HEK293 (cell line): ENCODE results near the gene PLD3.

Source experiments
- CTCF ChIA-PET: fragments of 350-600 bp; formaldehyde crosslinking; extraction: SDS; loops from one replicate; lab custom pipeline; 2021; ENCODE audit warnings: antibody characterized with exemption; lab: Yijun Ruan, JAX
- POLR2A ChIA-PET: fragments of 300-600 bp; formaldehyde crosslinking; extraction: SDS; loops from one replicate; lab custom pipeline; 2020; ENCODE audit warnings: antibody characterized with exemption, inconsistent platforms; lab: Yijun Ruan, JAX
- H3K27ac ChIP-seq: fragments of 200-500 bp; sonication (Bioruptor generic); 2 replicates; pipeline ENCODE4 v1.5.1; 2014; ENCODE audit warnings: low read depth, low read length, control low read depth, inconsistent platforms; ENCODE audit errors: extremely low read depth
- H3K36me3 ChIP-seq, 2 experiments: fragments of 200-500 bp in 1 of 2; sonication (Bioruptor generic) in 1 of 2; 1 replicate in 1 of 2; 2 replicates in 1 of 2; pipeline ENCODE4 v1.5.1; 2014 to 2017; ENCODE audit warnings: inconsistent platforms in 2 of 2, low read length in 2 of 2; ENCODE audit not compliant: control insufficient read depth in 2 of 2, insufficient read depth in 1 of 2
- H3K4me1 ChIP-seq: fragments of 200-500 bp; sonication (Bioruptor generic); 2 replicates; pipeline ENCODE4 v1.5.1; 2014; ENCODE audit warnings: mild to moderate bottlenecking, low read length, inconsistent platforms; ENCODE audit not compliant: control insufficient read depth, insufficient read depth
- H3K4me3 ChIP-seq: 2 replicates; pipeline ENCODE4 v1.5.1; 2011; ENCODE audit warnings: low read depth, mild to moderate bottlenecking, control low read depth, low read length, moderate library complexity
- H3K9me3 ChIP-seq: fragments of 200-500 bp; sonication (Bioruptor generic); 2 replicates; pipeline ENCODE4 v1.5.1; 2014; ENCODE audit warnings: low read depth, low read length, inconsistent platforms; ENCODE audit not compliant: control insufficient read depth, insufficient read depth
- PRDM10 ChIP-seq: fragments of 450-650 bp; formaldehyde crosslinking; IDR thresholded peaks from 2 replicates; pipeline ENCODE4 v1.5.1; 2016; ENCODE audit warnings: missing biosample characterization, missing genetic modification characterization
- PRDM4 ChIP-seq: fragments of 450-650 bp; formaldehyde crosslinking; IDR thresholded peaks from 2 replicates; pipeline ENCODE4 v1.5.1; 2017; ENCODE audit warnings: missing biosample characterization, missing genetic modification characterization
- SP2 ChIP-seq: fragments of 450-650 bp; formaldehyde crosslinking; IDR thresholded peaks from 2 replicates; pipeline ENCODE4 v1.5.1; 2016; ENCODE audit warnings: missing biosample characterization, missing genetic modification characterization
- ZBTB11 ChIP-seq: fragments of 450-650 bp; formaldehyde crosslinking; conservative IDR thresholded peaks from 2 replicates; pipeline ENCODE4 v1.5.1; 2016; ENCODE audit warnings: low read depth, missing biosample characterization, missing genetic modification characterization
- ZNF146 ChIP-seq: fragments of 450-650 bp; formaldehyde crosslinking; IDR thresholded peaks from 2 replicates; pipeline ENCODE4 v1.5.1; 2016; ENCODE audit warnings: missing biosample characterization, missing genetic modification characterization
- ZNF214 ChIP-seq: fragments of 450-650 bp; formaldehyde crosslinking; IDR thresholded peaks from 2 replicates; pipeline ENCODE4 v1.5.1; 2017; ENCODE audit warnings: missing biosample characterization, mild to moderate bottlenecking, missing genetic modification characterization, borderline replicate concordance
- ZNF623 ChIP-seq: fragments of 450-650 bp; formaldehyde crosslinking; IDR thresholded peaks from 2 replicates; pipeline ENCODE4 v1.5.1; 2016; ENCODE audit warnings: missing biosample characterization, missing genetic modification characterization
- ZNF830 ChIP-seq: fragments of 450-650 bp; IDR thresholded peaks from 2 replicates; pipeline ENCODE4 v1.5.0; 2018; ENCODE audit warnings: missing biosample characterization, missing genetic modification characterization, low read depth, mild to moderate bottlenecking, moderate library complexity
- ZSCAN23 ChIP-seq: fragments of 450-650 bp; formaldehyde crosslinking; IDR thresholded peaks from 2 replicates; pipeline ENCODE4 v1.5.1; 2016; ENCODE audit warnings: missing biosample characterization, missing genetic modification characterization
- ZSCAN30 ChIP-seq: fragments of 450-650 bp; IDR thresholded peaks from 2 replicates; pipeline ENCODE4 v1.5.1; 2018; ENCODE audit warnings: missing biosample characterization, mild to moderate bottlenecking, missing genetic modification characterization, moderate library complexity
- TF ChIP-seq, protein P1 (sequence below): fragments of 450-650 bp; formaldehyde crosslinking; IDR thresholded peaks from 2 replicates; pipeline ENCODE4 v1.5.1; 2016; ENCODE audit warnings: missing biosample characterization, missing genetic modification characterization
- TF ChIP-seq, protein P2 (sequence below): fragments of 450-650 bp; formaldehyde crosslinking; IDR thresholded peaks from 2 replicates; pipeline ENCODE4 v1.5.1; 2016; ENCODE audit warnings: missing biosample characterization, missing genetic modification characterization
- TF ChIP-seq, protein P3 (sequence below): fragments of 450-650 bp; formaldehyde crosslinking; IDR thresholded peaks from 2 replicates; pipeline ENCODE4 v1.5.1; 2016; ENCODE audit warnings: missing biosample characterization, missing genetic modification characterization

PLD3 gene

GRCh38 chr19:40337594-40337993 is 10.9 kb upstream of the PLD3 start (continued):
- no peak for TF ChIP-seq PRDM4 (tag by site-specific recombination)
- no peak for TF ChIP-seq ZNF214 (tag by site-specific recombination)
- TF ChIP-seq PRDM10 (tag by site-specific recombination) = no peak
- no peak for TF ChIP-seq ZNF830
- no peak for TF ChIP-seq SP2 (tag by site-specific recombination)
- no peak for TF ChIP-seq ZNF623
- TF ChIP-seq, protein P1, sequence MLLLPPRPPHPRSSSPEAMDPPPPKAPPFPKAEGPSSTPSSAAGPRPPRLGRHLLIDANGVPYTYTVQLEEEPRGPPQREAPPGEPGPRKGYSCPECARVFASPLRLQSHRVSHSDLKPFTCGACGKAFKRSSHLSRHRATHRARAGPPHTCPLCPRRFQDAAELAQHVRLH = no peak

- peaks cover 68 to 84% of the 10 kb centered on the region in 2 experiments for H3K36me3 ChIP-seq
- no peak overlapping the region for H3K27ac ChIP-seq
- no peaks in the 10 kb centered on the region for H3K4me1 ChIP-seq
- H3K9me3 ChIP-seq = no peaks in the 10 kb centered on the region
- TF ChIP-seq ZNF146 (tag by site-specific recombination) (peak; percentile 98), ZSCAN30 (tag by site-specific recombination) (no peak)
- TF ChIP-seq, protein P2, sequence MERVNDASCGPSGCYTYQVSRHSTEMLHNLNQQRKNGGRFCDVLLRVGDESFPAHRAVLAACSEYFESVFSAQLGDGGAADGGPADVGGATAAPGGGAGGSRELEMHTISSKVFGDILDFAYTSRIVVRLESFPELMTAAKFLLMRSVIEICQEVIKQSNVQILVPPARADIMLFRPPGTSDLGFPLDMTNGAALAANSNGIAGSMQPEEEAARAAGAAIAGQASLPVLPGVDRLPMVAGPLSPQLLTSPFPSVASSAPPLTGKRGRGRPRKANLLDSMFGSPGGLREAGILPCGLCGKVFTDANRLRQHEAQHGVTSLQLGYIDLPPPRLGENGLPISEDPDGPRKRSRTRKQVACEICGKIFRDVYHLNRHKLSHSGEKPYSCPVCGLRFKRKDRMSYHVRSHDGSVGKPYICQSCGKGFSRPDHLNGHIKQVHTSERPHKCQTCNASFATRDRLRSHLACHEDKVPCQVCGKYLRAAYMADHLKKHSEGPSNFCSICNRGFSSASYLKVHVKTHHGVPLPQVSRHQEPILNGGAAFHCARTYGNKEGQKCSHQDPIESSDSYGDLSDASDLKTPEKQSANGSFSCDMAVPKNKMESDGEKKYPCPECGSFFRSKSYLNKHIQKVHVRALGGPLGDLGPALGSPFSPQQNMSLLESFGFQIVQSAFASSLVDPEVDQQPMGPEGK (tag by site-specific recombination) = no peak
- ChIA-PET POLR2A (interaction anchor here (1.1 to 1.5 kb wide), 2 partner anchors 9 to 16 kb away, joined by 3 to 9 read pairs; partner anchors contain the start of genes C19orf47 and PLD3), CTCF (interaction anchor here (0.6 to 1.4 kb wide), 2 partner anchors 34 to 1412 kb away, joined by 3 to 5 read pairs; no protein-coding TSS in a partner anchor)
- no peak overlapping the region for H3K4me3 ChIP-seq
Measured at GRCh38 chr19:40339018-40339728, 9.3 kb upstream of the PLD3 start.

- no peaks in the 10 kb centered on the region for H3K9me3 ChIP-seq
- CTCF ChIA-PET = interaction anchor here (0.6 to 1.2 kb wide), 5 partner anchors 37 to 1300 kb away, joined by 4 to 7 read pairs (median 4); no protein-coding TSS in a partner anchor
- H3K4me1 ChIP-seq = no peaks in the 10 kb centered on the region
- H3K36me3 ChIP-seq = peaks cover 57 to 78% of the 10 kb centered on the region in 2 experiments
- POLR2A ChIA-PET = interaction anchor here (1.0 to 1.2 kb wide), 3 partner anchors 22 to 79 kb away, joined by 3 to 10 read pairs (median 4); no protein-coding TSS in a partner anchor
- no peak overlapping the region for H3K4me3 ChIP-seq
- H3K27ac ChIP-seq = peak overlapping the region; percentile 46; the same call in 1 of the 2 replicates
- TF ChIP-seq ZSCAN23 (tag by site-specific recombination) (no peak), ZBTB11 (tag by site-specific recombination) (0 out of 2 replicates have a peak, but pooled peaks have one; percentile 3)
- TF ChIP-seq, protein P3, sequence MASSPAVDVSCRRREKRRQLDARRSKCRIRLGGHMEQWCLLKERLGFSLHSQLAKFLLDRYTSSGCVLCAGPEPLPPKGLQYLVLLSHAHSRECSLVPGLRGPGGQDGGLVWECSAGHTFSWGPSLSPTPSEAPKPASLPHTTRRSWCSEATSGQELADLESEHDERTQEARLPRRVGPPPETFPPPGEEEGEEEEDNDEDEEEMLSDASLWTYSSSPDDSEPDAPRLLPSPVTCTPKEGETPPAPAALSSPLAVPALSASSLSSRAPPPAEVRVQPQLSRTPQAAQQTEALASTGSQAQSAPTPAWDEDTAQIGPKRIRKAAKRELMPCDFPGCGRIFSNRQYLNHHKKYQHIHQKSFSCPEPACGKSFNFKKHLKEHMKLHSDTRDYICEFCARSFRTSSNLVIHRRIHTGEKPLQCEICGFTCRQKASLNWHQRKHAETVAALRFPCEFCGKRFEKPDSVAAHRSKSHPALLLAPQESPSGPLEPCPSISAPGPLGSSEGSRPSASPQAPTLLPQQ = no peak
Measured at GRCh38 chr19:40341601-40342482, 6.7 kb upstream of the PLD3 start.
